Measurements from ENCODE around the gene PCDH10. TPM values are rescaled to one million over a fixed set of nuclear protein-coding genes. Genes with fewer than 3 reads are reported as not detected.
A peak's percentile ranks its signal among the peaks of the same experiment; 100 is the strongest.

The PCDH10 gene
- total and polyA plus RNA-seq, 9 of the 15 experiments (the other 6 are each of a cell fraction or from before 2014, with no cell fraction given), result 0.04 to 1.4 (median 0.29) TPM

DNA sequence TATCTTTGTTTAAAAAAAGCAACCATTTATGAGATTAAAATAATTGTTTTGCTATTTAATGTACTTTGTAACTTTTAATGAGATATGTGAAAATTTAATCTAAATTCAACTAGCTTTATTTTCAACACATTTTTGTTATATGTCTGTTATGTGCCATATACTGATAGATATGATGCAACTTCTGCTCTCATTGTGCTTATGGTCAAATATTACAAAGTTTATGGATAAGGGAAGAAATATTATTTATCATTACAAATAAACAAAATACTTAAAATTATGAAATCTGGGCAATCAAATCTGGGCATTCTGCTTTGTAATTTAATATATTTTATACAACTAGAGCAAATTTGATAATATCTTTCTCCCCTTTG, 40.0 kb downstream of the PCDH10 start:
- Histone ChIP-seq H3K9ac (ENCODE audit: insufficient read depth in 1 of 2, low read depth in 2 of 2, low read length in 2 of 2) (no peak overlapping the region), H3K4me2 (ENCODE audit: insufficient read depth, low read length) (no peak overlapping the region), H3K4me1 (replicated peaks in 1 of 2; ENCODE audit: control insufficient read depth in 2 of 2, insufficient read depth in 2 of 2, low read length in 2 of 2) (no peaks in the 10 kb centered on the region), H3K27me3 (ENCODE audit: control insufficient read depth in 2 of 2, insufficient read depth in 2 of 2, low read length in 2 of 2) (no peaks in the 10 kb centered on the region), H3K9me1 (ENCODE audit: control insufficient read depth, insufficient read depth, low read length) (no peaks in the 10 kb centered on the region), H3K27ac (ENCODE audit: extremely low read depth, low read depth, low read length) (no peak overlapping the region), H3K9me3 (replicated peaks; ENCODE audit: control insufficient read depth, insufficient read depth, low read depth, low read length) (no peaks in the 10 kb centered on the region), H2AFZ (ENCODE audit: low read depth, low read length) (no peak overlapping the region), H3K79me2 (ENCODE audit: control insufficient read depth, insufficient read depth, low read length) (no peaks in the 10 kb centered on the region), H3K36me3 (ENCODE audit: control insufficient read depth, insufficient read depth, low read length) (no peaks in the 10 kb centered on the region), H4K20me1 (replicated peaks; ENCODE audit: control insufficient read depth, insufficient read depth, low read length) (no peaks in the 10 kb centered on the region), H3K4me3 (no peak overlapping the region)
- no peak for FAIRE-seq
- CTCF ChIA-PET (ENCODE audit: low intra/inter-chr PET ratio), result no interaction called here
- DNase-seq (ENCODE audit: extremely low read depth in 1 of 4, low spot score in 3 of 4), result no peak
- intact Hi-C loops (cut with micrococcal nuclease) (no loop called here), in situ Hi-C loops (cut with MboI) (no loop called here)
- POLR2A ChIA-PET, result no interaction called here
- no peak for ATAC-seq
- TF ChIP-seq MAFK (IDR thresholded peaks at IDR 0.05; ENCODE audit: low read length), result no peak
- TF ChIP-seq, protein P1, sequence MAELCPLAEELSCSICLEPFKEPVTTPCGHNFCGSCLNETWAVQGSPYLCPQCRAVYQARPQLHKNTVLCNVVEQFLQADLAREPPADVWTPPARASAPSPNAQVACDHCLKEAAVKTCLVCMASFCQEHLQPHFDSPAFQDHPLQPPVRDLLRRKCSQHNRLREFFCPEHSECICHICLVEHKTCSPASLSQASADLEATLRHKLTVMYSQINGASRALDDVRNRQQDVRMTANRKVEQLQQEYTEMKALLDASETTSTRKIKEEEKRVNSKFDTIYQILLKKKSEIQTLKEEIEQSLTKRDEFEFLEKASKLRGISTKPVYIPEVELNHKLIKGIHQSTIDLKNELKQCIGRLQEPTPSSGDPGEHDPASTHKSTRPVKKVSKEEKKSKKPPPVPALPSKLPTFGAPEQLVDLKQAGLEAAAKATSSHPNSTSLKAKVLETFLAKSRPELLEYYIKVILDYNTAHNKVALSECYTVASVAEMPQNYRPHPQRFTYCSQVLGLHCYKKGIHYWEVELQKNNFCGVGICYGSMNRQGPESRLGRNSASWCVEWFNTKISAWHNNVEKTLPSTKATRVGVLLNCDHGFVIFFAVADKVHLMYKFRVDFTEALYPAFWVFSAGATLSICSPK (IDR thresholded peaks at IDR 0.05; ENCODE audit: borderline replicate concordance), result no peak
- TF ChIP-seq RBM22 (IDR thresholded peaks at IDR 0.05; ENCODE audit: low read depth, low read length, poor library complexity, severe bottlenecking), result no peak
- no peak for TF ChIP-seq MCM7 (IDR thresholded peaks at IDR 0.05)
- no peak for TF ChIP-seq DMBX1 (CRISPR knock-in tag; IDR thresholded peaks at IDR 0.05; ENCODE audit: borderline replicate concordance)
- TF ChIP-seq ATF7 (IDR thresholded peaks at IDR 0.05), result no peak
- no peak for TF ChIP-seq RHOXF2B (CRISPR knock-in tag; conservative IDR thresholded peaks at IDR 0.05)
- TF ChIP-seq MTA2 (IDR thresholded peaks at IDR 0.05; ENCODE audit: low read depth), result no peak
- no peak for TF ChIP-seq ELF4 (CRISPR knock-in tag; IDR thresholded peaks at IDR 0.05)
- no peak for TF ChIP-seq ZNF197 (CRISPR knock-in tag; IDR thresholded peaks at IDR 0.05; ENCODE audit: low read depth)
- TF ChIP-seq, protein P2, sequence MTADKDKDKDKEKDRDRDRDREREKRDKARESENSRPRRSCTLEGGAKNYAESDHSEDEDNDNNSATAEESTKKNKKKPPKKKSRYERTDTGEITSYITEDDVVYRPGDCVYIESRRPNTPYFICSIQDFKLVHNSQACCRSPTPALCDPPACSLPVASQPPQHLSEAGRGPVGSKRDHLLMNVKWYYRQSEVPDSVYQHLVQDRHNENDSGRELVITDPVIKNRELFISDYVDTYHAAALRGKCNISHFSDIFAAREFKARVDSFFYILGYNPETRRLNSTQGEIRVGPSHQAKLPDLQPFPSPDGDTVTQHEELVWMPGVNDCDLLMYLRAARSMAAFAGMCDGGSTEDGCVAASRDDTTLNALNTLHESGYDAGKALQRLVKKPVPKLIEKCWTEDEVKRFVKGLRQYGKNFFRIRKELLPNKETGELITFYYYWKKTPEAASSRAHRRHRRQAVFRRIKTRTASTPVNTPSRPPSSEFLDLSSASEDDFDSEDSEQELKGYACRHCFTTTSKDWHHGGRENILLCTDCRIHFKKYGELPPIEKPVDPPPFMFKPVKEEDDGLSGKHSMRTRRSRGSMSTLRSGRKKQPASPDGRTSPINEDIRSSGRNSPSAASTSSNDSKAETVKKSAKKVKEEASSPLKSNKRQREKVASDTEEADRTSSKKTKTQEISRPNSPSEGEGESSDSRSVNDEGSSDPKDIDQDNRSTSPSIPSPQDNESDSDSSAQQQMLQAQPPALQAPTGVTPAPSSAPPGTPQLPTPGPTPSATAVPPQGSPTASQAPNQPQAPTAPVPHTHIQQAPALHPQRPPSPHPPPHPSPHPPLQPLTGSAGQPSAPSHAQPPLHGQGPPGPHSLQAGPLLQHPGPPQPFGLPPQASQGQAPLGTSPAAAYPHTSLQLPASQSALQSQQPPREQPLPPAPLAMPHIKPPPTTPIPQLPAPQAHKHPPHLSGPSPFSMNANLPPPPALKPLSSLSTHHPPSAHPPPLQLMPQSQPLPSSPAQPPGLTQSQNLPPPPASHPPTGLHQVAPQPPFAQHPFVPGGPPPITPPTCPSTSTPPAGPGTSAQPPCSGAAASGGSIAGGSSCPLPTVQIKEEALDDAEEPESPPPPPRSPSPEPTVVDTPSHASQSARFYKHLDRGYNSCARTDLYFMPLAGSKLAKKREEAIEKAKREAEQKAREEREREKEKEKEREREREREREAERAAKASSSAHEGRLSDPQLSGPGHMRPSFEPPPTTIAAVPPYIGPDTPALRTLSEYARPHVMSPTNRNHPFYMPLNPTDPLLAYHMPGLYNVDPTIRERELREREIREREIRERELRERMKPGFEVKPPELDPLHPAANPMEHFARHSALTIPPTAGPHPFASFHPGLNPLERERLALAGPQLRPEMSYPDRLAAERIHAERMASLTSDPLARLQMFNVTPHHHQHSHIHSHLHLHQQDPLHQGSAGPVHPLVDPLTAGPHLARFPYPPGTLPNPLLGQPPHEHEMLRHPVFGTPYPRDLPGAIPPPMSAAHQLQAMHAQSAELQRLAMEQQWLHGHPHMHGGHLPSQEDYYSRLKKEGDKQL (CRISPR knock-in tag; IDR thresholded peaks at IDR 0.05; ENCODE audit: borderline replicate concordance), result no peak
- no peak for TF ChIP-seq CEBPG (CRISPR knock-in tag; IDR thresholded peaks at IDR 0.05)
- TF ChIP-seq CEBPG (tag; conservative IDR thresholded peaks at IDR 0.05 in 1 of 2, IDR thresholded peaks at IDR 0.05 in 1 of 2), result peak in 1 of 2 experiments; percentile 62; a peak in 2 of 4 replicates
- 0 out of 2 replicates have a peak, but pooled peaks have one; percentile 24 for TF ChIP-seq CEBPB (tag; IDR thresholded peaks at IDR 0.05)
- no TSS peak for BruUV-seq (replicated peaks)

Measured in K562 (cell line).